ENCODE measurements around the gene AKR7A2. TPM values are rescaled to one million over a fixed set of nuclear protein-coding genes. Genes with fewer than 3 reads are reported as not detected.

The AKR7A2 gene
- total and polyA plus RNA-seq, 9 of the 15 experiments (the other 6 are each of a cell fraction or from before 2014, with no cell fraction given), result 2.0 to 78.4 (median 49.4) TPM

- TF ChIP-seq TOE1 (IDR thresholded peaks at IDR 0.05; ENCODE audit: borderline replicate concordance), result no peak
- no peak for TF ChIP-seq TOE1 (CRISPR knock-in tag; IDR thresholded peaks at IDR 0.05; ENCODE audit: borderline replicate concordance, low read depth)
Measured at GRCh38 chr1:19310061-19310460, 1.9 kb downstream of the AKR7A2 start (continued).

GRCh38 chr1:19309123-19309813, 2.7 kb downstream of the AKR7A2 start:
- no peaks in the 10 kb centered on the region for H3K9me3 ChIP-seq (replicated peaks; ENCODE audit: control insufficient read depth, insufficient read depth, low read depth, low read length)

More at GRCh38 chr1:19309123-19309813, 2.7 kb downstream of the AKR7A2 start:
- ChIA-PET CTCF (ENCODE audit: low intra/inter-chr PET ratio) (no interaction called here), POLR2A (interaction anchor here (0.6 to 4.0 kb wide), 3 partner anchors 21 to 288 kb away, joined by 3 to 19 read pairs (median 3); a partner anchor contains a TSS)
- no peak overlapping the region for H3K27ac ChIP-seq (ENCODE audit: extremely low read depth, low read depth, low read length)
- no TSS peak for BruUV-seq (replicated peaks)
- H3K27me3 ChIP-seq (ENCODE audit: control insufficient read depth in 2 of 2, insufficient read depth in 2 of 2, low read length in 2 of 2), result no peaks in the 10 kb centered on the region
- H3K4me3 ChIP-seq, result no peak overlapping the region
- ATAC-seq (no peak), FAIRE-seq (no peak), DNase-seq (ENCODE audit: extremely low read depth in 1 of 4, low spot score in 3 of 4) (no peak)
- peaks cover 2% of the 10 kb centered on the region for H3K9me1 ChIP-seq (ENCODE audit: control insufficient read depth, insufficient read depth, low read length)
- 90% methylated on average over 6 of the region's 6 CpGs for WGBS (ENCODE audit: insufficient coverage, low coverage, missing lambda C conversion rate)
- no peaks in the 10 kb centered on the region; the same call in 1 of the 2 replicates for H4K20me1 ChIP-seq (replicated peaks; ENCODE audit: control insufficient read depth, insufficient read depth, low read length)
- H3K9ac ChIP-seq (ENCODE audit: insufficient read depth in 1 of 2, low read depth in 2 of 2, low read length in 2 of 2), result no peak overlapping the region
- peaks cover 22 to 42% of the 10 kb centered on the region in 2 experiments; a peak in 4 of 5 replicates for H3K4me1 ChIP-seq (replicated peaks in 1 of 2; ENCODE audit: control insufficient read depth in 2 of 2, insufficient read depth in 2 of 2, low read length in 2 of 2)
- intact Hi-C loops (cut with micrococcal nuclease) (no loop called here), in situ Hi-C loops (cut with MboI) (no loop called here)
- H3K4me2 ChIP-seq (ENCODE audit: insufficient read depth, low read length), result no peak overlapping the region
- H2AFZ ChIP-seq (ENCODE audit: low read depth, low read length), result no peak overlapping the region
- H3K36me3 ChIP-seq (ENCODE audit: control insufficient read depth, insufficient read depth, low read length), result peaks cover 54% of the 10 kb centered on the region; the same call in 2 of the 3 replicates
- H3K79me2 ChIP-seq (ENCODE audit: control insufficient read depth, insufficient read depth, low read length), result peaks cover 36% of the 10 kb centered on the region
- peak; percentile 70 for TF ChIP-seq ZNF121 (CRISPR knock-in tag; conservative IDR thresholded peaks at IDR 0.05)
- TF ChIP-seq HOXB6 (CRISPR knock-in tag; IDR thresholded peaks at IDR 0.05; ENCODE audit: borderline replicate concordance), result no peak

All from K562 (cell line).